ENCODE data around the gene TNFAIP1. TPM values are rescaled to one million over a fixed set of nuclear protein-coding genes. Genes with fewer than 3 reads are reported as not detected.
"Not testable (repeated sequence)": the region's sequence is repeated elsewhere in the genome, so short reads cannot be mapped to it uniquely, and the experiment has no call there.

The TNFAIP1 gene, protein sequence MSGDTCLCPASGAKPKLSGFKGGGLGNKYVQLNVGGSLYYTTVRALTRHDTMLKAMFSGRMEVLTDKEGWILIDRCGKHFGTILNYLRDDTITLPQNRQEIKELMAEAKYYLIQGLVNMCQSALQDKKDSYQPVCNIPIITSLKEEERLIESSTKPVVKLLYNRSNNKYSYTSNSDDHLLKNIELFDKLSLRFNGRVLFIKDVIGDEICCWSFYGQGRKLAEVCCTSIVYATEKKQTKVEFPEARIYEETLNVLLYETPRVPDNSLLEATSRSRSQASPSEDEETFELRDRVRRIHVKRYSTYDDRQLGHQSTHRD
- 10 to 100 TPM; 25.5 to 26.1 TPM for total RNA-seq

DNA sequence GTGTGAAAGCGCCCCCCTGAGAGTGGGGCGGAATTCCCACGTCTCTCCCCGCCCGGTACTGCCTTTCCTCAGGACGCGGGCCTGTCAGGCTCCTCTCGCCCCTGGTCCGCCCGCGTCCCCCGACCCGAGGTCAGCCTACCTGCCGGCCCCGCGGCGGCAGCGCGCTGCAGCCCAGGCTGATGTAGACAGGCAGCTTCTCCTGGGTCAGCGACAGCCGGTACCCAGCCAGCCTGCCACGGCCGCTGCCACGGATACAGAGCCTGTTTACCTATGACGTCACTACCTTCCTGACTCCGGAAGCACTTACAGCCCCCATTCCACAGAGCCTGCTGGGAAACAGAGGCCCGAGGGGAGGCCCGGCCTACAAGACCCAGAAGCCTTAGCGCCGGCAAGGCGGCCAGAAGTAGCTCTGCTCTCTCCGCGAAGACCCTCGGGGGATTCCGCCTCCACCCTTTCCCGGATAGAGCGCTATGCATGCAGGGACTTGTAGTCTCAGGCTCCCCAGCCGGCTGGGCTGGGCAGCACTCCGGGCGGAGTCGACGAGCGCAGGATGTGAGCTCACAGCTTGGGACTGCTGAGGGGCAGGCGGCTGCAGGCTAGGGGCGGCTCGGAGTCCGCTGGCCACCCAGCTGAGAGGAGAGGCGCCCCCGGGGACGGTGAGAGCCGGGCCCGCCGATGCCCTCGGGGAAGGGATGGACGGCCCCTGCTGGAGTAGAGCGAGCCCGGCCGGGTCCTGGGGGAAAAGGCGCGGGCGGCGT, at the start of gene TNFAIP1, which contains the start of gene IFT20:
TSS of gene TNFAIP1 (plus strand) at position 561 of the 758 bp plus-strand sequence. CDS start 3,761 bp downstream, outside the sequence.
TSS of gene IFT20 (minus strand) at position 272 of the 758 bp plus-strand sequence. CDS start 3,487 bp downstream, outside the sequence.
- Mint-ChIP-seq H3K4me1 (peaks cover 36% of the 10 kb centered on the region), H3K9me3 (ENCODE audit: low read depth) (no peaks in the 10 kb centered on the region), H3K36me3 (ENCODE audit: low read depth) (peaks cover 10% of the 10 kb centered on the region), H3K27ac (peak within 1 kb of the TSS; percentile 91), H3K4me3 (peak within 1 kb of the TSS; percentile 96), H3K27me3 (no peaks in the 10 kb centered on the region)
- ATAC-seq (peak; percentile 97), DNase-seq (peak; percentile 99)
- POLR2A ChIA-PET, result interaction anchor here (0.5 to 1.9 kb wide), 16 partner anchors 8 to 1255 kb away, joined by 3 to 39 read pairs (median 4); partner anchors contain the start of genes POLDIP2, RPL23A, SARM1 and SEBOX
- CTCF ChIA-PET, result interaction anchor here (0.7 to 1.9 kb wide), 11 partner anchors 11 to 526 kb away, joined by 3 to 25 read pairs (median 4); partner anchors contain the start of genes ALDOC and POLDIP2
- intact Hi-C loops (cut with DNase I, micrococcal nuclease), result loop anchor here (1.0 to 10.0 kb wide), 13 partner anchors 16 to 881 kb away; partner anchors contain the start of genes POLDIP2 (in 2 of the 2), SARM1 (in 2 of the 2), TMEM97 (in 2 of the 2) and BLTP2 (in 1 of the 2)

DNA sequence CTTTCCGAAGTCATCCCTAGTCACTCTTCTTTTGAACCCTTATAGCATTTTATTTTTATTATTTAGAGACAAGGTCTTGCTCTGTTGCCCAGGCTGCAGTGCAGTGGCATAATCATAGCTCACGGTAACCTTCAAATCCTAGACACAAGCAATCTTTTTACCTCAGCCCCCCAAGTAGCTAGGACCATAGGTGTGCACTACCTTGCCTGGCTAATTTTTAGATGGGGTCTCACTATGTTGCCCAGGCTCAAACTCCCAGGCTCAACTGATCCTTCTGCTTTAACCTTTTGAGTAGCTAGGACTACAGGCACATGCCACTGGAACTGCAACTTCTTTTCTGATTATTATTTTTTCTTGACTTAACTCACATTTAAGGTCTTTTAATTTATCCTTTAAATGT, 49.6 kb upstream of the TNFAIP1 start:
- Mint-ChIP-seq H3K27me3 (peaks cover 1% of the 10 kb centered on the region), H3K36me3 (ENCODE audit: low read depth) (no peaks in the 10 kb centered on the region), H3K4me1 (no peaks in the 10 kb centered on the region), H3K9me3 (ENCODE audit: low read depth) (no peaks in the 10 kb centered on the region), H3K27ac (no peak overlapping the region), H3K4me3 (no peak overlapping the region)
- no peak for DNase-seq
- POLR2A ChIA-PET, result no interaction called here
- CTCF ChIA-PET, result no interaction called here
- intact Hi-C loops (cut with DNase I, micrococcal nuclease), result no loop called here
- no peak for ATAC-seq

DNA sequence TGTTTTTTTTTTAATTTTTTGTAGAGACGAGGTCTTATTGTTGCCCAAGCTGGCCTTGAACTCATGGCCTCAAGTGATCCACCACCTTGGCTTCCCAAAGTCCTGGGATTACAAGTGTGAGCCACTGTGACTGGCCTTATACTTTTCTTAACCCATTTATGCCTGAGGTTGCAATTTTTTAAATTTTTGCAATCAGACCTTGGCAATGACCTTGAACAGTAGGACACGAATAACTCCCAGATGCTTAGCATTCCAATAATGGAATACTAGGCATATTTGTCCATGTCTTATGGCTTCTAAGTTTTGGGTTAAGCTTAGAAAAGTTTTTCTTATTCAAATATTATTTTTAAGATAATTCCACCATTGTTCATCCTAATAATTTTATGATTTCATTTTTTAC, 44.9 kb upstream of the TNFAIP1 start:
- ATAC-seq, result no peak
- CTCF ChIA-PET, result interaction anchor here (1.0 to 1.3 kb wide), 3 partner anchors 10 to 35 kb away, joined by 3 to 4 read pairs (median 4); no protein-coding TSS in a partner anchor

DNA sequence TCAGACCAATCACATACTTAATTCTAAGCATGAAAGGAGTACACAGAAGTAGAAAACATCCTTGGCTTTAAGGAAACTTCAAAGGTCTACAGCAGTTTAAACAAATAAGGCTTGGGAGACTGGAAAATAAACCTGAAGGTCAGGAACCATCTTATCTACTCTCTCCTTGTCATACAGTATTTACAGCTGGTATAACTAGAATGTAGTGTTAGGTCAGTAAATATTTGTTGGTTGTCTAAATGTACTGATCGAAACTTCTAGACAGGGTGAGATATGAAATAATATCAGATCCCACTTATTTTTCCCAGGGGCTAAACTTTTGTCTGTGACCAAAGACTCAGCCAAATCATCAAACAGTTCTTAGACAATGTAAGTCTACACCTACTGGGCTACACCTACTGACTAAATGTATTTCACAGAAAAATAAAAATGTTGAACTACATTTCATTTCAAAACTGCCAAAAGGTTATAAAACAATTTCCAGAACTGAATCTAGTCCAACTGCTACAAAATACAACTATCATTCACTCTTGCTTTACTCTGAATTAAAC, 43.7 kb upstream of the TNFAIP1 start:
- POLR2A ChIA-PET, result no interaction called here
- intact Hi-C loops (cut with DNase I, micrococcal nuclease), result no loop called here
- Mint-ChIP-seq H3K27ac (no peak overlapping the region), H3K4me1 (peaks cover 14% of the 10 kb centered on the region), H3K36me3 (ENCODE audit: low read depth) (no peaks in the 10 kb centered on the region), H3K9me3 (ENCODE audit: low read depth) (no peaks in the 10 kb centered on the region), H3K4me3 (no peak overlapping the region), H3K27me3 (peaks cover 10% of the 10 kb centered on the region)
- DNase-seq (no peak), ATAC-seq (no peak)
- CTCF ChIA-PET, result no interaction called here

More for the DNA sequence above, 44.9 kb upstream of the TNFAIP1 start:
- Mint-ChIP-seq H3K4me3 (no peak overlapping the region), H3K9me3 (ENCODE audit: low read depth) (no peaks in the 10 kb centered on the region), H3K36me3 (ENCODE audit: low read depth) (no peaks in the 10 kb centered on the region), H3K27ac (no peak overlapping the region), H3K4me1 (peaks cover 3% of the 10 kb centered on the region), H3K27me3 (peaks cover 10% of the 10 kb centered on the region)
- intact Hi-C loops (cut with DNase I, micrococcal nuclease), result no loop called here
- DNase-seq, result no peak
- POLR2A ChIA-PET, result no interaction called here

DNA sequence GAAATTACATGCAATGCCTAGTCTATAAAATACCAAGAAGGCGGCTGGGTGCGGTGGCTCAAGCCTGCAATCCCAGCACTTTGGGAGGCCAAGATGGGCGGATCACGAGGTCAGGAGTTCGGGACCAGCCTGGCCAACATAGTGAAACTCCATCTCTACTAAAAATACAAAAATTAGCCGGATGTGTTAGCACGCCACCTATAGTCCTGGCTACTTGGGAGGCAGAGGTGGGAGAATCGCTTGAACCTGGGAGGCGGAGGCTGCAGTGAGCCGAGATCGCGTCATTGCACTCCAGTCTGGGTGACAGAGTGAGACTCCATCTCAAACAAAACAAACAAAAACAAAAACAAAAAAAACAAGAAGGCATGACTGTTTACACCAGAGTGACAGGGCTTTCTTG, 42.7 kb upstream of the TNFAIP1 start:
- CTCF ChIA-PET; DNase-seq; intact Hi-C loops (cut with DNase I, micrococcal nuclease); H3K27ac Mint-ChIP-seq; H3K4me3 Mint-ChIP-seq; ATAC-seq; H3K9me3 Mint-ChIP-seq (ENCODE audit: low read depth); POLR2A ChIA-PET; H3K36me3 Mint-ChIP-seq (ENCODE audit: low read depth); H3K27me3 Mint-ChIP-seq: not testable (repeated sequence)
- peaks cover 15% of the 10 kb centered on the region for H3K4me1 Mint-ChIP-seq

DNA sequence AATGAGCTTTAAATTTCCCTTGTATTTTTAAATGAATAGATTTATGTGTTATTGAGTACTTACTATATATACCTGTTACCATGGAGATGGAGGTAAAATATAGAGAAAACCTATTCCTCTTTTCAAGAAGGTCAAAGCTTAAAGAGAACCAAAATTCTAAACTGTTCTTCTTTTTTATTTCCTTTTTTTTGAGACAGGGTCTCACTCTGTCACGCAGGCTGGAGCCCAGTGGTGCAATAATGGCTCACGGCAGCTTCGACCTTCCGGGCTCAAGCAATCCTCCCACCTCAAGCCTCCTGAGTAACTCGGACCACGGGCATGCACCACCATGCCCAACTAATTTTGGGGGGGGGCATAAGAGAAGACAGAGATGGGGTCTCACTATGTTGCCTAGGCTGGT, 41.6 kb upstream of the TNFAIP1 start:
- no peaks in the 10 kb centered on the region for H3K36me3 Mint-ChIP-seq (ENCODE audit: low read depth)
- intact Hi-C loops (cut with DNase I, micrococcal nuclease), result no loop called here
- no peaks in the 10 kb centered on the region for H3K9me3 Mint-ChIP-seq (ENCODE audit: low read depth)
- ATAC-seq (no peak), DNase-seq (no peak)
- H3K27me3 Mint-ChIP-seq, result peaks cover 10% of the 10 kb centered on the region
- peaks cover 15% of the 10 kb centered on the region for H3K4me1 Mint-ChIP-seq
- H3K4me3 Mint-ChIP-seq, result no peak overlapping the region
- CTCF ChIA-PET, result interaction anchor here (0.9 to 1.0 kb wide), 2 partner anchors 18 to 553 kb away, joined by 3 to 5 read pairs; no protein-coding TSS in a partner anchor
- no peak overlapping the region for H3K27ac Mint-ChIP-seq
- POLR2A ChIA-PET, result no interaction called here

DNA sequence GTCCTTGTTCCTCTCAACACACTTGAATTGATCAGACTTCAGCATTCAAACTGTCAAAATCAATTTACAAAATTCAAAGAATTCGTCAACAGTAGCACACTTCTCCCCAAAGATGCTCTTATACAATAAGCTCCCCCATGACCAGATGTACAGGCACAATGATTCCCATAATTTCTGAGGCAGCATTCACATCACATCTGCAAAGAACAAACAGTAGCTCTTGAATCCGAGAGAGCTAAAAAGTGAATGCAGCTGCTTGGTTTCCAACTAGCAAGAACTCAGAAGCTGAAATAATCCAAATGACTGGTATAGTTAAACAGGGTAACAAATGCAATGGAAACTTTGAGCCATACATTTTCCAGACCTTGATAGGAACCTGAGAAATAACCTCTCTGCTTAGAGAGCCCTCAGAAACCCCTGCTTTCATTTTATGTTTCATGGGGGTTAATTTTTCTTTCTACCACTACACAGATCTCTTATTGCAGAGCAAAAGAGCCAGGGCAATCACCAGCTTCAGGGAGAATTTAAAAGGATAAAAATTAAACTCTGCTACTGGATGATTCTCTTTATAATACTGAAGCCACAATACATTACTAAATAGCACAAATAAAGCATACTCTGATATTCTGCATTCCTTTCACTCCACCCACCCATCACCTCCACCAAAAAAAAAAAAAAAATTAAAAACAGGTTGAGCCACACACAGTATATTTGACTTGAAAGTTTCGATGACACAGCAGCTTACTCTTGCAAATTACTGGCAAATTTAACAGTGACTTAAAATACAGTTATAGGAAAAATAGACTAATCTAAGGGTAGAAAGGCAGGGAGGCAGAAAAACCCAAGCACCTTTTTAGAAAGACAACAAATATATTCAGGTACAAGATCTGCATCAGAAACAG, 39.6 kb upstream of the TNFAIP1 start:
- no peak overlapping the region for H3K4me3 Mint-ChIP-seq
- intact Hi-C loops (cut with DNase I, micrococcal nuclease), result loop anchor here in 1 of 2 experiments (1.0 kb wide), 1 partner anchor 18 kb away; no protein-coding TSS in a partner anchor
- H3K27me3 Mint-ChIP-seq, result peaks cover 10% of the 10 kb centered on the region
- peak; percentile 86 for ATAC-seq
- POLR2A ChIA-PET, result interaction anchor here (0.6 to 0.7 kb wide), 2 partner anchors 18 to 62 kb away, joined by 3 read pairs; a partner anchor contains a TSS
- CTCF ChIA-PET, result interaction anchor here (0.9 to 1.0 kb wide), 2 partner anchors 15 to 44 kb away, joined by 3 to 6 read pairs; no protein-coding TSS in a partner anchor
- H3K9me3 Mint-ChIP-seq (ENCODE audit: low read depth), result no peaks in the 10 kb centered on the region
- H3K36me3 Mint-ChIP-seq (ENCODE audit: low read depth), result no peaks in the 10 kb centered on the region
- DNase-seq, result no peak
- H3K4me1 Mint-ChIP-seq, result peaks cover 15% of the 10 kb centered on the region
- peak overlapping the region; percentile 76 for H3K27ac Mint-ChIP-seq

DNA sequence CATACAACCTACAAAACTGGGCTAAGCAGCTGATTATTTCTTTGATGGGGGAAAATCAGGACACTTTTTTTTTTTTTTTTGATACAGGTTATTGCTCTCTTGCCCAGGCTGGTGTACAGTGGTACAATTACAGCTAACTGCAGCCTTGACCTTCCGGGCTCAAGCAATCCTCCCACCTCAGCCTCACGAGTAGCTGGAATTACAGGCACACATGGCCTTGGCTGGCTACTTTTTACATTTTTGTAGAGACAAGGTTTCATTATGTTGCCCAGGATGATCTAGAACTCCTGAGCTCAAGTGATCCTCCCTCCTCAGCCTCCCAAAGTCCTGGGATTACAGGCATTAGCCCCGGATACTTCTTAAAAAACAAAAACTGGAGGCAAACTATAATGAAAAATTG, 37.1 kb upstream of the TNFAIP1 start:
- Mint-ChIP-seq H3K4me1 (peaks cover 15% of the 10 kb centered on the region), H3K36me3 (ENCODE audit: low read depth) (no peaks in the 10 kb centered on the region), H3K27me3 (peaks cover 7% of the 10 kb centered on the region), H3K27ac (no peak overlapping the region), H3K9me3 (ENCODE audit: low read depth) (no peaks in the 10 kb centered on the region), H3K4me3 (no peak overlapping the region)
- DNase-seq (no peak), ATAC-seq (no peak)
- POLR2A ChIA-PET, result no interaction called here
- CTCF ChIA-PET, result interaction anchor here (1.2 kb wide), 1 partner anchor 47 kb away, joined by 3 read pairs; no protein-coding TSS in a partner anchor
- intact Hi-C loops (cut with DNase I, micrococcal nuclease), result no loop called here

DNA sequence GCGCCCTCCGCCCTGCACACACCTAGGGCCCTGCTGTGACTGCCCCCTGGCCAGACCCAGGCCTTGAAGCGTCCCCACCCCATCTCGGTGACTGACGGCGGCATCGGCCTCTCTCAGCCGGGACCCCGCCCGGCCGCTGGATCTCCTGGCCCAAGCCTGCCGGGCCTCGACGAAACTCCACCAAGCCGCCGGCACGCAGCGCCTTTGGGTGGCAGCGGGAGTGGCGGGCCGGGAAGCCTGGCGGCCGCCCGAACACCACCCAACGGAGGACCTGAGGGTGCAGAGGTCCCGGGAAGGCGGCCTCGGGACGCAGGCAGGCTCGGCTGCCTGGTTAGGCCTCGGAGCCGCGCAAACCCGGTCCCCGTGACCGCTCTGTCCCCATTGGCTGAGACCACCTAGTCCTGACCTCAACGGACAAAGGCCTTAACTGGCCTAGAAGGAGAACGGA, 28.6 kb upstream of the TNFAIP1 start:
- ChIA-PET POLR2A (no interaction called here), CTCF (no interaction called here)
- ATAC-seq, result no peak
- intact Hi-C loops (cut with DNase I, micrococcal nuclease), result no loop called here
- Mint-ChIP-seq H3K4me3 (no peak overlapping the region), H3K9me3 (ENCODE audit: low read depth) (no peaks in the 10 kb centered on the region), H3K27ac (no peak overlapping the region), H3K4me1 (no peaks in the 10 kb centered on the region), H3K27me3 (peaks cover 20% of the 10 kb centered on the region), H3K36me3 (ENCODE audit: low read depth) (no peaks in the 10 kb centered on the region)
- no peak for DNase-seq

DNA sequence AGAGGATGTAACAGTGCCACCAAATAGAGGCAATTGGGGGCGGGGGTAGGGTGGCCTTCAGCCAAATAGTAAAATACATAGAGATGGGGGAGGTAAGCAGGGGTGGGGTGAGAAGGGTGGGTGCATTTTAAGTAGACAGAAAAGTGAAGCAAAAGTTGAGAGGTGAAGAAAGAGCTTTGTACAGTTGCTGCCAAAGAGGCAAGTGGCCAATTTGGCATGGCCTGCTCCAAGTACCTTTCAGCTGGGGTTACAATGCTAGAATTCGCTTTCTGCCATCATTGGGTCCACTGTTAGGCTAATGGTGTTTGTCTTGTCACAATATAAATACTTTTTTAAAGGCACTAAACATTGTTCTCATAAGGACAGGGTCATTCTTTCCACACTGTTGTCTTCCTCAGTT, 21.7 kb upstream of the TNFAIP1 start:
- POLR2A ChIA-PET, result interaction anchor here (0.6 kb wide), 1 partner anchor 11 kb away, joined by 4 read pairs; no protein-coding TSS in a partner anchor
- no peak for ATAC-seq
- H3K36me3 Mint-ChIP-seq (ENCODE audit: low read depth), result no peaks in the 10 kb centered on the region

More for the DNA sequence above, 21.7 kb upstream of the TNFAIP1 start:
- Mint-ChIP-seq H3K27ac (no peak overlapping the region), H3K27me3 (peaks cover 2% of the 10 kb centered on the region), H3K4me3 (no peak overlapping the region), H3K9me3 (ENCODE audit: low read depth) (no peaks in the 10 kb centered on the region), H3K4me1 (peaks cover 10% of the 10 kb centered on the region)
- CTCF ChIA-PET, result interaction anchor here (1.3 kb wide), 1 partner anchor 62 kb away, joined by 3 read pairs; no protein-coding TSS in a partner anchor
- intact Hi-C loops (cut with DNase I, micrococcal nuclease), result no loop called here
- DNase-seq, result no peak

All from activated CD4-positive, alpha-beta T cell treated with anti-CD3 and anti-CD28 coated beads for 36 hours (primary cell).